DMS53 treated with DMSO at 0.1 percent for 48 hours (cell line): Measurements from ENCODE around the gene TTL.

Source experiments
- DNase-seq: peaks from one replicate; lab custom pipeline; 2025; ENCODE audit not compliant: unreplicated experiment; lab: John Stamatoyannopoulos, UW

Gene TTL

GRCh38 chr2:112580084-112580483 lies 98.1 kb downstream of the TTL start:
- no peak for DNase-seq

GRCh38 chr2:112582314-112582746 lies 100.4 kb downstream of the TTL start:
- DNase-seq, result peak; percentile 77

GRCh38 chr2:112583497-112584133 lies 101.7 kb downstream of the TTL start:
- no peak for DNase-seq

- DNase-seq, result peak; percentile 95
Observed at GRCh38 chr2:112584134-112584890, 102.4 kb downstream of the TTL start, which contains the start of gene CHCHD5. TSS of gene CHCHD5 (plus strand) at chr2:112584609. CDS start at chr2:112584648, 39 bp downstream.

GRCh38 chr2:112584891-112585250 lies 102.9 kb downstream of the TTL start:
- DNase-seq, result no peak

- no peak for DNase-seq
Observed at GRCh38 chr2:112585400-112585799, 103.4 kb downstream of the TTL start.

GRCh38 chr2:112585873-112586464 lies 104.0 kb downstream of the TTL start:
- no peak for DNase-seq

GRCh38 chr2:112588611-112589045 lies 106.7 kb downstream of the TTL start:
- DNase-seq, result peak; percentile 12
